ENCODE measurements around the gene VILL. TPM values are rescaled to one million over a fixed set of nuclear protein-coding genes. Genes with fewer than 3 reads are reported as not detected.

The VILL gene
- polyA plus RNA-seq (2011; rRNA removed) (0.22 and 0.49 TPM in 2 replicates), polyA plus RNA-seq (2017; fragmentation: RNase III; extraction: RNeasy Plus Mini Kit Qiagen cat#74134 plus additional on column Dnase treatment) (0.04 to 0.08 TPM (median 0.05 TPM) in 3 replicates), polyA minus RNA-seq (2011; rRNA and poly(A)+ RNA removed) (0.49 and 0.91 TPM in 2 replicates)
- polyA plus RNA-seq (2012; cell fraction: cytosol; rRNA removed) = 0.16 and 0.23 TPM in 2 replicates
- 0.55 TPM in 2 replicates for polyA plus RNA-seq (2012; cell fraction: nucleus; rRNA removed)

DNA sequence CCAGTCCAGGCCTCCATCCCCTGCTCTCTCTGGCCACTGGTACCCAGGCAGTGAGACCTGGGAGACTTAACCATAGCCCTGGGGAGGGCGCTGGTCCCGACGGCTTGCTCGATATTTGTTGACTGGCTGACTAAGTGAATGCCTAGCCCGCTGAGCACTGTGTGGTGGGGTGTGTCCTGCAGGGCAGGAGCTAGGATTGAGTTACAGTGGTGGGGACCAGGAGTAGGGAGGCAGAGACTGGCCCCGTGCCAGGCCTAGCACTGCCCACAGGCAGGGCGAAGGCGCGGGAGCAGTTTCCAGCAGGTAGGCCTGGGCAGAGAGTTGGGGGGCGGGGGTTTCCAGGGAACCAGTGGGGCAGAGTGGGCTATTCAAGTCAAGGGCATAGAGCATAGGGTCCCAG lies at the start of gene VILL:
VILL (plus strand) TSS at position 260 of the 400 bp plus-strand sequence. CDS start 2,887 bp downstream, outside the sequence.
- FAIRE-seq = no peak

DNA sequence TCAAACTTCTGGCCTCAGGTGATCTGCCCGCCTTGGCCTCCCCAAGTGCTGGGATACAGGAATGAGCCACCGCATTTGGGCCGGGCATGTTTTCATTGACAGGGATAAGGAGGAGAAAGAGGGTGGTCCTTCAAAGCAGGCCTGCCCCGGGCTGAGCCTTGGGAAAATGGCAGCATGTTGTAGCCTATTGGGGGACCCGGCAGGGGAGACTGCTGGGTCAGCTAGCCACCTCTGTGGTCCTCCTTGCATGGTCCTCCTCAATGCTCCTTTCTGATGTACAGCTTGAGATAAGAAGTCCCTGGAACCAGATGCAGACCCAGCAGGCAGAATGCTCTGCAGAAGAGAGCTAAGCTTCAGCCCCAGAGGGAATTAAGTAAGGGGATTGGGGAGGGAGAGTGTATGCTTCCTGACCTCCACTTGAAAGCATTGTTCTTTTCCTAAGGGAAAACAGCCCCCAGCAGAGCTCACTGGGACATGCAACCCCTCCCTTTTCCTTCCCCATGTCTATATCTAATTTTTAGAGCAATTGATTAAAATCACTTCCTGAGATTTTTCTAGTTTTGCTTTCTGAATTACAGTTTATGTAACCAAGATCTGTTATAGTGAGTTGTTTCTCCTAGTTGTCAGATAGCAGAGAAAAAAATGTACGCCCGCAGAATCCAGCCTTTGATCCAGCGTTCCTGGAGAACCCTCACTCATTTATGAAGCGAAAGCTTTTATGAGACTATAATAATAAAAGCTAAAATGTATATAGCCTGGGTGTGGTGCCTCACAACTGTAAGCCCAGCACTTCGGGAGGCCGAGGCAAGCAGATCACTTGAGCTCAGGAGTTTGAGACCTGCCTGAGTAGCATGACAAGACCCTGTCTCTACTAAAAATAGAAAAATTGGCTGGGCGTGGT lies 48.7 kb upstream of the VILL start:
- WGBS (ENCODE audit: missing lambda C conversion rate) = 83% methylated on average over 9 of the region's 12 CpGs
- Histone ChIP-seq H3K9me3 (no peaks in the 10 kb centered on the region), H3K27ac (no peak overlapping the region), H3K4me2 (no peak overlapping the region), H3K4me3 (no peak overlapping the region), H3K4me1 (peaks cover 32% of the 10 kb centered on the region)
- FAIRE-seq (no peak), ATAC-seq (no peak), DNase-seq (ENCODE audit: low read depth in 1 of 2, low spot score in 1 of 2) (no peak)
- TF ChIP-seq BCL3 (IDR thresholded peaks at IDR 0.05) = no peak
- TF ChIP-seq NPAS2 (CRISPR knock-in tag; IDR thresholded peaks at IDR 0.05; ENCODE audit: borderline replicate concordance) = no peak
- no peak for TF ChIP-seq MAZ (IDR thresholded peaks at IDR 0.05; ENCODE audit: borderline replicate concordance, low read depth, low read length)
- no peak for TF ChIP-seq JUN (IDR thresholded peaks at IDR 0.05)
- TF ChIP-seq KDM5A (IDR thresholded peaks at IDR 0.05) = no peak
- TF ChIP-seq FOSL2 (IDR thresholded peaks at IDR 0.05) = no peak
- TF ChIP-seq FOSL2 (CRISPR knock-in tag; IDR thresholded peaks at IDR 0.05) = no peak
- TF ChIP-seq CBX8 (IDR thresholded peaks at IDR 0.05) = no peak
- no peak for TF ChIP-seq CHD2 (IDR thresholded peaks at IDR 0.05; ENCODE audit: low read length, partially characterized antibody)
- TF ChIP-seq MYC (IDR thresholded peaks at IDR 0.05; ENCODE audit: borderline replicate concordance, low read length) = no peak
- TF ChIP-seq RNF2 (IDR thresholded peaks at IDR 0.05; ENCODE audit: borderline replicate concordance, low read depth) = no peak
- TF ChIP-seq CHD4 (IDR thresholded peaks at IDR 0.05; ENCODE audit: borderline replicate concordance) = no peak
- TF ChIP-seq TP53 (CRISPR knock-in tag; IDR thresholded peaks at IDR 0.05) = no peak
- CTCF ChIA-PET = interaction anchor here (0.9 kb wide), 1 partner anchor 87 kb away, joined by 3 read pairs; no protein-coding TSS in a partner anchor
- POLR2A ChIA-PET = no interaction called here

More for the DNA sequence above, at the start of gene VILL:
- 54% methylated on average over 8 of the region's 10 CpGs for WGBS (ENCODE audit: missing lambda C conversion rate)
- ATAC-seq (peak in 1 of 2 experiments; percentile 12; a peak in 2 of 6 replicates), DNase-seq (ENCODE audit: low read depth in 1 of 2, low spot score in 1 of 2) (no peak)
- no peak within 1 kb of the TSS for H3K4me2 ChIP-seq
- peaks cover 14% of the 10 kb centered on the region for H3K4me1 ChIP-seq
- H3K27ac ChIP-seq = no peak within 1 kb of the TSS
- TF ChIP-seq NFE2L2 (conservative IDR thresholded peaks at IDR 0.05; ENCODE audit: low read length) (no peak), ESRRA (IDR thresholded peaks at IDR 0.05; ENCODE audit: borderline replicate concordance, low read length) (no peak), USF2 (IDR thresholded peaks at IDR 0.05) (no peak), JUNB (IDR thresholded peaks at IDR 0.05) (no peak), E2F6 (IDR thresholded peaks at IDR 0.05; ENCODE audit: borderline replicate concordance, low read depth) (no peak), KDM1A (IDR thresholded peaks at IDR 0.05; ENCODE audit: low read depth) (no peak), HDAC2 (IDR thresholded peaks at IDR 0.05) (no peak), GATA3 (IDR thresholded peaks at IDR 0.05; ENCODE audit: borderline replicate concordance) (no peak), ZC3H11A (IDR thresholded peaks at IDR 0.05) (no peak), KDM5A (IDR thresholded peaks at IDR 0.05) (no peak), RFX5 (IDR thresholded peaks at IDR 0.05) (no peak), RAD21 (conservative IDR thresholded peaks at IDR 0.05 in 1 of 2, IDR thresholded peaks at IDR 0.05 in 1 of 2) (no peak), SMC3 (IDR thresholded peaks at IDR 0.05) (no peak), JUN (IDR thresholded peaks at IDR 0.05) (no peak), FOSB (CRISPR knock-in tag; IDR thresholded peaks at IDR 0.05) (no peak), HOXA7 (CRISPR knock-in tag; IDR thresholded peaks at IDR 0.05) (no peak)
- CTCF ChIA-PET = interaction anchor here (0.6 to 1.5 kb wide), 2 partner anchors 10 to 23 kb away, joined by 3 to 5 read pairs; no protein-coding TSS in a partner anchor
- POLR2A ChIA-PET = no interaction called here
- H3K9me3 ChIP-seq = no peaks in the 10 kb centered on the region
- no peak within 1 kb of the TSS for H3K4me3 ChIP-seq
